HepG2 (cell line): ENCODE data around the gene GTF2A1. TPM values are rescaled to one million over a fixed set of nuclear protein-coding genes. Genes with fewer than 3 reads are reported as not detected.

Experiments
- ATAC-seq: fragments of 200-7000 bp; cut with Tn5 transposase; 3 replicates; pipeline ENCODE4 v1.9.1; 2020; ENCODE audit warnings: mild to moderate bottlenecking, moderate library complexity
- BruUV-seq: library from RNA; stranded (reverse); fragments of 400-500 nt; replicated peaks from 2 replicates; lab custom pipeline; 2021; lab: Mats Ljungman, UMichigan
- CTCF ChIA-PET: fragments of 300-600 bp; formaldehyde crosslinking; extraction: SDS; loops from one replicate; lab custom pipeline; 2021; ENCODE audit warnings: low total read pairs, inconsistent platforms, low intra/inter-chr PET ratio; lab: Yijun Ruan, JAX
- POLR2A ChIA-PET: fragments of 350-600 bp; sonication (Branson Sonifier 250); formaldehyde crosslinking; loops from one replicate; lab custom pipeline; 2020; ENCODE audit warnings: antibody characterized with exemption, inconsistent platforms; lab: Yijun Ruan, JAX
- DNase-seq: peaks from one replicate; pipeline ENCODE4 v3.0.0-alpha.2; 2015; ENCODE audit warnings: low spot score
- FAIRE-seq: peaks from 3 replicates; lab custom pipeline; 2011; peaks lifted over from hg19 to GRCh38; lab: Jason Lieb, UNC
- H2AFZ ChIP-seq: one replicate; pipeline ENCODE4 v1.6.1; 2011; ENCODE audit warnings: low read length, inconsistent platforms
- H3K27ac ChIP-seq: fragments of 300-600 bp; 3 replicates; pipeline ENCODE4 v1.8.0; 2011; ENCODE audit warnings: mixed run types, mild to moderate bottlenecking, mixed read lengths, low read length, inconsistent platforms; ENCODE audit not compliant: insufficient read depth; ENCODE audit errors: extremely low read length
- H3K27me3 ChIP-seq, 2 experiments: fragments of 200-600 bp in 1 of 2; 2 replicates in 1 of 2; 3 replicates in 1 of 2; pipeline versions ENCODE4 v1.6.0 to v1.8.0; 2011; ENCODE audit warnings: low read length in 2 of 2, mild to moderate bottlenecking in 2 of 2, moderate library complexity in 2 of 2, inconsistent platforms in 1 of 2; ENCODE audit not compliant: insufficient read depth in 2 of 2, control insufficient read depth in 1 of 2
- H3K36me3 ChIP-seq, 2 experiments: fragments of 200-600 bp in 1 of 2; replicated peaks in 1 of 2; 2 replicates in 1 of 2; 3 replicates in 1 of 2; pipeline versions ENCODE4 v1.5.1 to v1.8.0; 2011; ENCODE audit warnings: low read length in 2 of 2, inconsistent platforms in 1 of 2; ENCODE audit not compliant: insufficient read depth in 2 of 2, control insufficient read depth in 1 of 2
- H3K4me1 ChIP-seq: 2 replicates; pipeline ENCODE4 v1.5.1; 2012; ENCODE audit warnings: low read length, inconsistent platforms; ENCODE audit not compliant: insufficient read depth
- H3K4me2 ChIP-seq: 2 replicates; pipeline ENCODE4 v1.6.0; 2011; ENCODE audit warnings: low read depth, low read length, inconsistent platforms
- H3K4me3 ChIP-seq, 3 experiments: fragments of 200-600 bp in 1 of 3; sonication (generic), shearing (Covaris generic) in 1 of 3; replicated peaks in 1 of 3; 2 replicates each; pipeline ENCODE4 v1.5.1; 2011 to 2016; ENCODE audit warnings: low read length in 3 of 3, inconsistent platforms in 2 of 3, low read depth in 2 of 3, mild to moderate bottlenecking in 2 of 3, control low read depth in 1 of 3, mixed read lengths in 1 of 3; ENCODE audit not compliant: insufficient read depth in 1 of 3
- H3K79me2 ChIP-seq: one replicate; pipeline ENCODE4 v1.6.1; 2011; ENCODE audit warnings: low read length, inconsistent platforms; ENCODE audit not compliant: insufficient read depth
- H3K9ac ChIP-seq: 2 replicates; pipeline ENCODE4 v1.6.0; 2011; ENCODE audit warnings: mild to moderate bottlenecking, low read depth, low read length, inconsistent platforms; ENCODE audit not compliant: insufficient read depth
- H3K9me3 ChIP-seq: 2 replicates; pipeline ENCODE4 v1.5.1; 2012; ENCODE audit warnings: mild to moderate bottlenecking, low read length
- H4K20me1 ChIP-seq: 2 replicates; pipeline ENCODE4 v1.6.0; 2011; ENCODE audit warnings: inconsistent platforms, mild to moderate bottlenecking, low read length, moderate library complexity; ENCODE audit not compliant: insufficient read depth
- DDIT3 ChIP-seq: sonication (generic); formaldehyde crosslinking; IDR thresholded peaks from 2 replicates; pipeline ENCODE4 v1.4.0; 2020; ENCODE audit warnings: mild to moderate bottlenecking, missing genetic modification reagents
- KDM3A ChIP-seq: IDR thresholded peaks from 2 replicates; pipeline ENCODE4 v1.6.1; 2018; ENCODE audit warnings: low read depth, missing compliant biosample characterization
- SMAD9 ChIP-seq: sonication (generic); formaldehyde crosslinking; IDR thresholded peaks from 2 replicates; pipeline ENCODE4 v1.5.1; 2020; ENCODE audit warnings: mild to moderate bottlenecking, missing genetic modification reagents
- SUZ12 ChIP-seq: fragments of 150-350 bp; IDR thresholded peaks from 2 replicates; pipeline ENCODE4 v1.6.1; 2014; ENCODE audit warnings: low read depth, low read length
- TERF1 ChIP-seq: sonication (generic); formaldehyde crosslinking; IDR thresholded peaks from 2 replicates; pipeline ENCODE4 v1.8.0; 2022; ENCODE audit warnings: mild to moderate bottlenecking, missing genetic modification reagents, moderate library complexity
- ZNF512B ChIP-seq: sonication (generic); formaldehyde crosslinking; IDR thresholded peaks from 2 replicates; pipeline ENCODE4 v1.5.1; 2020; ENCODE audit warnings: missing genetic modification reagents, mild to moderate bottlenecking, borderline replicate concordance
- ZNF558 ChIP-seq: sonication (generic); formaldehyde crosslinking; IDR thresholded peaks from 2 replicates; pipeline ENCODE4 v1.9.0; 2022; ENCODE audit warnings: mild to moderate bottlenecking, missing genetic modification reagents, borderline replicate concordance
- ZNF577 ChIP-seq: sonication (generic); formaldehyde crosslinking; IDR thresholded peaks from 2 replicates; pipeline ENCODE4 v1.4.0; 2020; ENCODE audit warnings: mild to moderate bottlenecking, low read depth, missing genetic modification reagents, borderline replicate concordance
- WGBS: methylation state at CpG from one replicate; pipeline ENCODE4 v1.1.6; 2017; ENCODE audit warnings: low lambda C conversion rate; 5-methylcytosine and 5-hydroxymethylcytosine counted together
- in situ Hi-C: cut with HindIII; loops from 2 replicates; pipeline ENCODE4 v1.10.0; 2017; ENCODE audit warnings: low pct_unique_long_range_greater_than_20kb; ENCODE audit not compliant: extremely low pct_ligation_motif_present
- intact Hi-C: fragments of 100-400 bp; cut with micrococcal nuclease; formaldehyde crosslinking; loops from one replicate; pipeline ENCODE4 v1.10.0; 2022; ENCODE audit not compliant: unreplicated experiment
- polyA plus RNA-seq, 8 experiments: library from polyadenylated mRNA; depleted of rRNA in 3 of 8; stranded (reverse) in 7 of 8; unstranded in 1 of 8; fragments of >200 nt; fragmentation: Illumina TruSeq in 4 of 8; extraction: Trizol in 4 of 8; gene quantifications; 2 replicates each; pipeline versions ENCODE4 v1.2.1 to v1.2.3, GENCODE V29; 2011 to 2016; ENCODE audit warnings: low read depth in 4 of 8, missing spikeins in 1 of 8, mixed read lengths in 1 of 8; ENCODE audit not compliant: insufficient read depth in 1 of 8
- total RNA-seq, 5 experiments: library from RNA; depleted of rRNA; stranded (reverse); fragments of >200 nt; fragmentation: Illumina TruSeq; extraction: Trizol; gene quantifications; 2 replicates each; pipeline ENCODE4 v1.2.3, GENCODE V29; 2016; ENCODE audit warnings: low read depth in 1 of 5
- TF ChIP-seq, protein P1 (sequence below): sonication (generic); formaldehyde crosslinking; IDR thresholded peaks from 2 replicates; pipeline ENCODE4 v1.5.0; 2020; ENCODE audit warnings: missing genetic modification reagents
- TF ChIP-seq, protein P2 (sequence below): sonication (generic); formaldehyde crosslinking; IDR thresholded peaks from 2 replicates; pipeline ENCODE4 v1.4.0; 2020; ENCODE audit warnings: missing genetic modification reagents, mild to moderate bottlenecking, borderline replicate concordance
- TF ChIP-seq, protein P3 (sequence below): sonication (generic); formaldehyde crosslinking; IDR thresholded peaks from 2 replicates; pipeline ENCODE4 v1.5.0; 2020; ENCODE audit warnings: mild to moderate bottlenecking, missing genetic modification reagents

Gene GTF2A1
- total and polyA plus RNA-seq, 2 of the 13 experiments (the other 11 are each of a cell fraction or from before 2014, with no cell fraction given), result 14.9 to 17.5 TPM

DNA sequence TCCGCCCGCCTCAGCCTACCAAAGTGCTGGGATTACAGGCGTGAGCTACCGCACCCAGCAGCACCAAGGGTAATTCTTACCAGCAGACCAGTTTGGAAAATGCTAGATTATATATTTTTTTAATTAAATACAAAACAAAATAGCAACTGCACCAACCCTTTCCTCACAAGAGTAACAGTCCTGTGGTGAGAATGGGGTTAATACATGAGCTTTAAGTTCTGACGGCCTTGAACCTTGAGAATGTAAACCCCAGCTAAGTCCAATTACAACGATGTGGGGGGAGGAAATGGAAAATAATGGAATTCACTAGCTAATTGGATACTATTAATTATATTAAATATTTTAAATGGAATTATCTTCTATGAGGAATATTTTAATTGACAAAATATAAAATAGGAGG, 82.3 kb downstream of the GTF2A1 start (continued):
- TF ChIP-seq DDIT3 (CRISPR knock-in tag) (no peak), ZNF577 (CRISPR knock-in tag) (no peak)

- Histone ChIP-seq H3K4me3 (no peak overlapping the region), H3K36me3 (no peaks in the 10 kb centered on the region), H3K27ac (no peak overlapping the region), H3K4me1 (peaks cover 10% of the 10 kb centered on the region; the same call in 1 of the 2 replicates), H3K27me3 (no peaks in the 10 kb centered on the region), H2AFZ (no peak overlapping the region), H3K4me2 (no peak overlapping the region), H3K9ac (no peak overlapping the region), H3K9me3 (no peaks in the 10 kb centered on the region), H3K79me2 (no peaks in the 10 kb centered on the region), H4K20me1 (no peaks in the 10 kb centered on the region)
- in situ Hi-C loops, result no loop called here
- BruUV-seq, result no TSS peak
- CTCF ChIA-PET, result no interaction called here
- ATAC-seq (no peak), DNase-seq (no peak), FAIRE-seq (no peak)
- WGBS, result 20% methylated on average over 2 of the region's 2 CpGs
- intact Hi-C loops, result no loop called here
- POLR2A ChIA-PET, result no interaction called here
- TF ChIP-seq SUZ12 (no peak), TERF1 (CRISPR knock-in tag) (no peak), ZNF512B (no peak), SMAD9 (no peak), KDM3A (CRISPR knock-in tag) (no peak), ZNF558 (no peak)
- TF ChIP-seq, protein P1, sequence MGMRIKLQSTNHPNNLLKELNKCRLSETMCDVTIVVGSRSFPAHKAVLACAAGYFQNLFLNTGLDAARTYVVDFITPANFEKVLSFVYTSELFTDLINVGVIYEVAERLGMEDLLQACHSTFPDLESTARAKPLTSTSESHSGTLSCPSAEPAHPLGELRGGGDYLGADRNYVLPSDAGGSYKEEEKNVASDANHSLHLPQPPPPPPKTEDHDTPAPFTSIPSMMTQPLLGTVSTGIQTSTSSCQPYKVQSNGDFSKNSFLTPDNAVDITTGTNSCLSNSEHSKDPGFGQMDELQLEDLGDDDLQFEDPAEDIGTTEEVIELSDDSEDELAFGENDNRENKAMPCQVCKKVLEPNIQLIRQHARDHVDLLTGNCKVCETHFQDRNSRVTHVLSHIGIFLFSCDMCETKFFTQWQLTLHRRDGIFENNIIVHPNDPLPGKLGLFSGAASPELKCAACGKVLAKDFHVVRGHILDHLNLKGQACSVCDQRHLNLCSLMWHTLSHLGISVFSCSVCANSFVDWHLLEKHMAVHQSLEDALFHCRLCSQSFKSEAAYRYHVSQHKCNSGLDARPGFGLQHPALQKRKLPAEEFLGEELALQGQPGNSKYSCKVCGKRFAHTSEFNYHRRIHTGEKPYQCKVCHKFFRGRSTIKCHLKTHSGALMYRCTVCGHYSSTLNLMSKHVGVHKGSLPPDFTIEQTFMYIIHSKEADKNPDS (CRISPR knock-in tag), result no peak
- TF ChIP-seq, protein P2, sequence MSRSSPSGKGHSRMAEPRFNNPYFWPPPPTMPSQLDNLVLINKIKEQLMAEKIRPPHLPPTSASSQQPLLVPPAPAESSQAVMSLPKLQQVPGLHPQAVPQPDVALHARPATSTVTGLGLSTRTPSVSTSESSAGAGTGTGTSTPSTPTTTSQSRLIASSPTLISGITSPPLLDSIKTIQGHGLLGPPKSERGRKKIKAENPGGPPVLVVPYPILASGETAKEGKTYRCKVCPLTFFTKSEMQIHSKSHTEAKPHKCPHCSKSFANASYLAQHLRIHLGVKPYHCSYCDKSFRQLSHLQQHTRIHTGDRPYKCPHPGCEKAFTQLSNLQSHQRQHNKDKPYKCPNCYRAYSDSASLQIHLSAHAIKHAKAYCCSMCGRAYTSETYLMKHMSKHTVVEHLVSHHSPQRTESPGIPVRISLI (CRISPR knock-in tag), result no peak
- TF ChIP-seq, protein P3, sequence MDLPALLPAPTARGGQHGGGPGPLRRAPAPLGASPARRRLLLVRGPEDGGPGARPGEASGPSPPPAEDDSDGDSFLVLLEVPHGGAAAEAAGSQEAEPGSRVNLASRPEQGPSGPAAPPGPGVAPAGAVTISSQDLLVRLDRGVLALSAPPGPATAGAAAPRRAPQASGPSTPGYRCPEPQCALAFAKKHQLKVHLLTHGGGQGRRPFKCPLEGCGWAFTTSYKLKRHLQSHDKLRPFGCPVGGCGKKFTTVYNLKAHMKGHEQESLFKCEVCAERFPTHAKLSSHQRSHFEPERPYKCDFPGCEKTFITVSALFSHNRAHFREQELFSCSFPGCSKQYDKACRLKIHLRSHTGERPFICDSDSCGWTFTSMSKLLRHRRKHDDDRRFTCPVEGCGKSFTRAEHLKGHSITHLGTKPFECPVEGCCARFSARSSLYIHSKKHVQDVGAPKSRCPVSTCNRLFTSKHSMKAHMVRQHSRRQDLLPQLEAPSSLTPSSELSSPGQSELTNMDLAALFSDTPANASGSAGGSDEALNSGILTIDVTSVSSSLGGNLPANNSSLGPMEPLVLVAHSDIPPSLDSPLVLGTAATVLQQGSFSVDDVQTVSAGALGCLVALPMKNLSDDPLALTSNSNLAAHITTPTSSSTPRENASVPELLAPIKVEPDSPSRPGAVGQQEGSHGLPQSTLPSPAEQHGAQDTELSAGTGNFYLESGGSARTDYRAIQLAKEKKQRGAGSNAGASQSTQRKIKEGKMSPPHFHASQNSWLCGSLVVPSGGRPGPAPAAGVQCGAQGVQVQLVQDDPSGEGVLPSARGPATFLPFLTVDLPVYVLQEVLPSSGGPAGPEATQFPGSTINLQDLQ, result no peak
Observed at GRCh38 chr14:81137316-81137715, 83.4 kb downstream of the GTF2A1 start.
